Hematopoietic multipotent progenitor cell treated with erythropoietin and hydrocortisone succinate and interleukin-3 and kit ligand, for 17 days (in vitro differentiated cells): ENCODE data around the gene KCNMB4.

ENCODE experiments used
- DNase-seq: peaks from one replicate; pipeline ENCODE4 v3.0.0-alpha.2; 2015; ENCODE audit warnings: low spot score

The KCNMB4 gene

GRCh38 chr12:70443062-70443673, 77.1 kb downstream of the KCNMB4 start:
- no peak for DNase-seq

- DNase-seq, result no peak
These were observed 78.8 kb downstream of the KCNMB4 start for GRCh38 chr12:70444903-70445302.

DNA sequence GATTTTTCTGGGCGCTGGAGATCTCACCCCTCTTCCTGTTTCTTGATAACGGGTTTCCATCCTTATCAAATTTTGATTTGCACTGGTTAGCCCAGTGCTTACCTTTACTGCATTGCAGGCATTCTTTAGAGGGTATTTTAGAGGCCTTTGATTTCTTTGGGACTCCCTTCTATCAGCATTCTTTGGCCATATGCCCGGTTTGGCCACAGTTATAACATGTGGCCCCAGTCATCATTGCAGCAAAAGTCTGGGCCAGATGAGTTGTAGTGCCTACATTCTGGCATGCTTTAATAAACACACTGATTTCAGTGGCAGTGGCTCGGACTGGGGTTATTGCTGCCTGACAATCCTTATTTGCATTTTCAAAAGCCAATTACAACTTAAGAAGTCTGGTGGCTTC, 82.3 kb downstream of the KCNMB4 start:
- no peak for DNase-seq

- no peak for DNase-seq
These were observed 83.1 kb downstream of the KCNMB4 start for GRCh38 chr12:70449074-70449752.

GRCh38 chr12:70449753-70450341, 83.8 kb downstream of the KCNMB4 start:
- no peak for DNase-seq

GRCh38 chr12:70451528-70451927, 85.4 kb downstream of the KCNMB4 start:
- DNase-seq, result no peak

- no peak for DNase-seq
These were observed 90.9 kb downstream of the KCNMB4 start for GRCh38 chr12:70456953-70457352.

DNA sequence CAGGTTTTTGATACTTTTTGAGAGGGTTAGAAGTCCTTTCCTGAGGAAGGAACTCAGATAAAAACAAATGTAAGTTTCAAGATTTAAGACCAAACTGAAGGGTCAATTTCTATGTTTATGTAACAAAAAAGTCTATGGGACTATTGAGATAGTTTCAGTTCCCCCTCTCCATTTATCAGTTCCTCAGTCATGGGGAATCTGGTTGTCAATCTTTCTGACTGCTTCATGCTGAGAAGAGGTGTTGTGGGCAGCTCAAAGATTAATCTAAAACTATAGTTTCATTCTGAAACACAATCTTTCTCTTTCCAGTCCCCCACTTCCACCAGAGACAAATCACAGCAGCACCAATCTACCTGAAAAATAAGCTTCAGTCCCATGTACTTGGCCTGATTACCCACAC, 93.7 kb downstream of the KCNMB4 start:
- no peak for DNase-seq

DNA sequence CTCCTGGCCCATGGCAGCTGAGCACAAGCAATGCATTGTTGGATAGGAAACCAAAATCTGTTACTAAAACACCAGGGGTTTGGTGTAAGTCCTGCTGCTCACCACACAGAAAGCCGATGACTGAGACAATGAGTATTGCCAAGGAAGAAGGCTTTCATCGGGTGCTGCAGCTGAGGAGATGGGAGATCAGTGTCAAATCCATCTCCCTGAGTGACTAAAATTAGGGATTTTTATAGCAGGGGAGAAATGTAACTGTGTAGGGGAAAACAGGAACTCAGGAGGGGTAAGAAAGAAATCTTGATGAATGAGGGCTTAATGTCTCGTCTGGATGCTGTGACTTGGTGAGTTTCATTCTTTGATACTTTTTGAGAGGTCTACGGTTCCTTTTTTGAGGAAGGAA, 97.9 kb downstream of the KCNMB4 start:
- no peak for DNase-seq

DNA sequence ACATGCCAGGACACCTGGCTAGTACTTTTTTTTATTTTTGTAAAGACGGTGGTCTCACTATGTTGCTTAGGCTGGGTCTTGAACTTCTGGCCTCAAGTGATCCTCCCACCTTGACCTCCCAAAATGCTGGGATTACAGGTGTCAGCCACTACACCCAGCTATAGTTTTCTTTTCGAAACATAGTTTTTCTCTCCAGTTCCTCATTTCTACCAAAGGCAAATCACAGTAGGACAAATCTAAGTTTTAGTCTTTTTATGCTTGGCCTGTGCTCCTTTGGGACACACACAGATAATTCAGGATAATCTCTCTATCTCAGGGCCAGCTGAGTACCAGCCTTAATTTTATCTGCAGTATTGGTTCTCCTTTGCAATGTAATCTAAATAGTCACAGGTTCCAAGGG, 100.7 kb downstream of the KCNMB4 start:
- DNase-seq, result no peak

GRCh38 chr12:70467476-70467875, 101.4 kb downstream of the KCNMB4 start:
- no peak for DNase-seq

- DNase-seq, result no peak
These were observed 102.0 kb downstream of the KCNMB4 start for GRCh38 chr12:70467918-70468733.

DNA sequence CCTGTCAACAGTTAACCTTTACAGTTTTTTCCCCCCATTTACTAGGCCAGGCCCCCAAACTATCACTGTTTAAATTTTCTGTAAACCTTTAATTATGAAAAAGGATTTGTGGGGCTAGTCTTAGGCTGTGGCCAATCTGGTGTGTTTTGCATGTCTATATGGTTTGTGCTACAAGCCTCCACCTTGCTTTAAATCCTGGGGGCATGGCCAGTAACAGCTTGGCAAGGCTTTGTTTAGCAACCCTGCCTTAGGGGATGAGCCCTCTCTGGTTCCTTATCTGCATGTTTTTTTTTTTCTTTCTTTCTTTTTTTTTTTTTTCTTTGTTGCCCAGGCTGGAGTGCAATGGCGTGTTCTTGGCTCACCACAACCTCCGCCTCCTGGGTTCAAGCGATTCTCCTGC, 102.7 kb downstream of the KCNMB4 start:
- no peak for DNase-seq

- no peak for DNase-seq
These were observed 103.2 kb downstream of the KCNMB4 start for GRCh38 chr12:70469221-70469820.

GRCh38 chr12:70482764-70483163, 116.7 kb downstream of the KCNMB4 start:
- no peak for DNase-seq
